SIG-M5 treated with dmso at 0.1 percent for 504 hours (cell line): ENCODE data around the gene SAXO1.
"Not testable (repeated sequence)": the region's sequence is repeated elsewhere in the genome, so short reads cannot be mapped to it uniquely, and the experiment has no call there.

ENCODE experiments used
- DNase-seq: peaks from one replicate; lab custom pipeline; 2025; ENCODE audit not compliant: unreplicated experiment; lab: John Stamatoyannopoulos, UW

SAXO1 gene

GRCh38 chr9:19000133-19000532, 32.9 kb downstream of the SAXO1 start:
- no peak for DNase-seq

DNA sequence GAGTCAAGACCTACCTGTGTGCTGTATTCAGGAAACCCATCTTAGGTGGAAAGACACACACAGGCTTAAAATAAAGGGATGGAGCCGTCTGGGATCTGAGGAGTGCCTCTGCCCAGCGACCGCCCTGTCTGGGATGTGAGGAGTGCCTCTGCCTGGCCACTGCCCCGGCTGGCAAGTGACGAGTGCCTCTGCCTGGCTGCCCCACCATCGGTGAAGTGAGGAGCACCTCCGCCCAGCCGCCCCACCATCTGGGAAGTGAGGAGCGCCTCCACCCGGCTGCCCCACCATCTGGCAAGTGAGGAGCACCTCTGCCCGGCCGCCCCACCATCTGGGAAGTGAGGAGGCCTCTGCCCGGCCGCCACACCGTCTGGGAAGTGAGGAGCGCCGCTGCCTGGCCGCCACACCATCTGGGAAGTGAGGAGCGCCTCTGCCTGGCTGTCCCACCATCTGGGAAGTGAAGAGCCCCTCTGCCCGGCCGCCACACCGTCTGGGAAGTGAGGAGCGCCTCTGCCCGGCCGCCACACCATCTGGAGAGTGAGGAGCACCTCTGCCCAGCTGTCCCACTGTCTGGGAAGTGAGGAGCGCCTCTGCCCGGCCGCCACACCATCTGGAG, 33.7 kb downstream of the SAXO1 start:
- no peak for DNase-seq

- no peak for DNase-seq
Observed at GRCh38 chr9:18997151-18997550, 35.9 kb downstream of the SAXO1 start.

GRCh38 chr9:18996211-18996610, 36.8 kb downstream of the SAXO1 start:
- DNase-seq = no peak

DNA sequence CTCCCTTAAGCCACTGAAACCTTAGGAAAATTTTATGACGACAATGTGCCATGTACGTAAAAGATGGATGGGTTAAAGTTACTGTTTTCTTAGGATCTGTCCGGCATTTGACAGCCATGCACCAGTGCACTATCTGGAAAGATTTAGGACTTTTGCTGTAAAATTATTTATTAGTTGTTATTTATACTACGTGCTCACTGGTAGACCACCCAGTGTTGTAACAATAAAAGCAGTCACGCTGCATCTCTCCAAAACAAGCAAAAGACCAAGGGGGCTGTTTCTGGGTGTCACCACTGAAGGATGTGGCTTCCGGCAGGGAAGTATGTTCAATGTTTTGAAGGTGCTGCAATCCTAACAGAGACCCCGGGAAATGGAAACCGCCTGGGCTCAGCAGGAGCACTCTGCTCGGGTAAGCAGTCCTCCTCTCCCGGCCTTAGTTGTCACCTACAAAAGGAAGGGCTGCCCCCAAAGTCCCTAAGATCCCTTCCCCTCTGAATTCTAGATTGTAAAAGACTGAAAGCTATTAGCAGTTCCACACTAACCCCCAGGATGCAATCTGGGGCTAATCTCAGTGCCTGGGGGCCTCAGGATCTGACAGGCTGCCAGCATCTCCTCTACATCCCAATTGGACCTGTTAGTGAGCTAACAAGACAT, 38.6 kb downstream of the SAXO1 start:
- DNase-seq = no peak

DNA sequence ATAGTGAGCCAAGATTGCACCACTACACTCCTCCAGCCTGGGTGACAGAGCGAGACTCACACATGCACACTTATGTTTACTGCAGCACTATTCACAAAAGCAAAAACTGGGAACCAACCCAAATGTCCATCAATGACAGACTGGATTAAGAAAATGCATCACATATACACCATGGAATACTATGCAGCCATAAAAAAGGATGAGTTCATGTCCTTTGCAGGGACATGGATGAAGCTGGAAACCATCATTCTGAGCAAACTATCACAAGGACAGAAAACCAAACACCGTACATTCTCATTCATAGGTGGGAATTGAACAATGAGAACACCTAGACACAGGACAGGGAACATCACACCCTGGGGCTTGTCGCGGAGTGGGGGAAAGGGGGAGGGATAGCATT, 41.8 kb downstream of the SAXO1 start:
- not testable (repeated sequence) for DNase-seq

- DNase-seq = no peak
Observed at GRCh38 chr9:18990494-18990893, 42.5 kb downstream of the SAXO1 start.

- DNase-seq = no peak
Observed at GRCh38 chr9:18989865-18990264, 43.1 kb downstream of the SAXO1 start.

DNA sequence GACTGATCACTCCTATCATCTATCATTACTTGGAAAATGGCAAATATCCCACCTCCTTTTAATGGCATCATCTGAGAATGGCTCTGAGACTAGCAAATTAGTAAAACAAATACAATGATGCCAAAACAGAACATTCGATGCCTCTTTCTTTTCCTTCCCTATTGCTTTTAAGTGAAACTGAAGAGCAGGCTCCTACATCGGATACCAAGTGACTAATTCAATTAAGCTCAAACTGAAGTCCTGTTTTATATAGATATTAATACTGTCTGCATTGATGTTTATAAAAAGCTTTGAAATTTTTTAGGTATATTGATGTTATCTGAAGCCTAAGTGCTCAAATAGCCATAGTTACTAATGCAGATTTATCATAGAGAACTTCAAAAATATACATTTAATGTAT, 43.9 kb downstream of the SAXO1 start:
- no peak for DNase-seq

DNA sequence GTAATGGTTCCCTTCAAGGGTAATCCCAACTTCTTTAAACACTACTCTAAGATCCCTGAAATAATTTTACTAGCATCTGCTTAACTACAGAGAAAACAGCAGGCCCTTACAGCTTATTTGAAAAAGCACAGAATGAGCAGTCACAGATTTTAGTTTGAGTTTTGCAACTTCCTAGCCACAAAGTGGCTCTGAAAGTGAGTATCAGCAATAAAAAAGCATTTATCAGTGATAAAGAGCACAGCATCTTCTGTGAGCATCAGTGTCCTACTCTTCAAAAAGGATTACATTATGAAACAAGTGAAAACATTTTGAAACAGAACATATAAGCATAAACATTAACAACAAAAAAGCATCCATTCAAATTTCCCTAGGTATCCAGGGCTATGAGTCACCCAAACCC, 45.0 kb downstream of the SAXO1 start:
- DNase-seq = no peak

DNA sequence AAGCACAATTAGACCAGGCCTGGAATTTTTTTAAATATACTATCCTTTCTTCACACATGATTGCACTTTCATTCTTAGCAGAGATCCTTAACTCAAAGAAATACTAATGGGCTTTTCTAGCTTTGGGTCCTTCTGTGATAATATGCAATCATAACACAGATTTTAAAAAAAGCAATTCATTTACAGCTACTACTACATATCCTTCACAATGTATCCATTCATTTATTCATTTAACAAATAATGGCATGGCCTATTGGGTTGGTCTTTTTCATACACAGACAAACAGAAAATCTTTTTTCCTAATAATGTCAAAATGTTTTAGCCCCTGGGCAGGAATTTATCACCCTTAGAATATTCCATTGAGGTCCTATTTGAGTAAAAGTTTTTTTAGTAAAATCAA, 47.0 kb downstream of the SAXO1 start:
- no peak for DNase-seq

- DNase-seq = no peak
Observed at GRCh38 chr9:18985464-18985951, 47.5 kb downstream of the SAXO1 start.

- DNase-seq = no peak
Observed at GRCh38 chr9:18982262-18982620, 50.8 kb downstream of the SAXO1 start.

DNA sequence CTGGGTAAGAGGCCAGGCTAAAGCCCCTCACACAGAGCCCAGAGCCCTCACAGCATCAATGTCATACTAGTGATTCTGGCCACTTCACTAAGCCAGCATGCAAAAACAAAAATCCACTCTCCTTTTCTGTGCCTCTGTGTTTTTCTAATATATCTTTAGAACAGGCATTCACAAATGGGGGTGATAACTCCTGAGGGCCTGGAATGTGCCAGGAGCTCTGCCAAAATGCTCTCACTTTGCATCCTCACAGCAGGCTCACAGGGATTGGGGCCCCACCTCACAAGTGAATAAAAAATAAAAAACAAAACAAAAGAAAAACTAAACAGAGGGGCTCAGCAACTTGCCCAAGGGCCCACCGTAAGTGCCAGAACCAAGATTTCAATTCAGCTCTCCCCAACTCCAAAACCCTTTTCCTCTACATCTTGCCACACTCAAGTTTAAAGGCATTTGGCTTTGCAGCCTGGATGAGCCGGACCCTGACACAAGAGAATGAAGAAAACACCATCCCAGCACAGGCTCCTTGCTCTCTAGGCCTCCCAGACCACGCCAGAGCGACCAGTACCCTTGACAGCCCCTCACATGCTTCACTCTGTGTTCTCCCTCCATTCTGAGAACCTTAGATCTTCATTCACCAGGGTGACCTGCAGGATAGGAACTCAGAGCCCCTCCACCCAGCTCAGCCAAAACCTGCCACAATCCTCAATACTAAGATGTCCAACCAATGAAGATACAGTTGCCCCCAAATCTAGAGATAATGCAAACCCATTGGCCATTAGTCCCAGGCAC, 51.3 kb downstream of the SAXO1 start:
- DNase-seq = no peak

DNA sequence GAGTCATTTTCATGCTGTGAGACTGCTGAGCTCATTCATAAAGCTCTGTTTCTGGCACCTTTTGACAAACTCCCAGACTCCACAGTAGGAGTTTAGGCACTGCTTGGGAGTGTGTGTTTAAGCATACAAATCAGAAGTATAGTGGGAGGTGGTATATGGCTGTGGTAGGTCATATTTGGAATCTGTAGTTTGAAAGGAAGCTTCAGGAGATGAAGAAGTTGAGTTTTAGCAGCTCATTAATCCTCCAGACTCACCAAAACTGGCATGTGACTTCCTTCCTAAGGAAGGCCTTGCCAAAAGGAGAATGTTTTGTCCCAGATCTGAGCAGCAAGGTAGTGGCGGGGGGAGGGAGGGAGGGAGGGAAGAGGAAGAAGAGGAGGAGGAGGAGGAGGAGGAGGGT, 52.8 kb downstream of the SAXO1 start:
- no peak for DNase-seq

DNA sequence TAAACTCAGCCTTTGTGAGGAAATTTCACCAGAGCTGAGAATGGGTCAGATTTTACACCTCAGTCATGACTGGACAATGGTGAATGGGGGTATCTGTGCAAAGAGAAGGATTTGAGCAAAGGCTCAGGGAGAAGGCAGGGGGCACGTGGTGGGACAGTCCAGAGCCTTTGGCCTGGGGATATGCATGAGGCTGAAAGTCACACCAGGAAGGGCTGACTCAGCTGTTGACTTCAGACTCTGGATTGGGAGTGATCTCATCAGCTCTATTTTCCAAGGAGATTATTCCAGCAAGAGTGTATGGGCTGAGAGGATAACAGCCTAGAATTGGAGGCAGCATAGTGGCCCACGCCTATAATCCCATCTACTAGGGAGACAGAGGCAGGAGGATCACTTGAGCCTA, 53.6 kb downstream of the SAXO1 start:
- DNase-seq = no peak

GRCh38 chr9:18978188-18978587, 54.8 kb downstream of the SAXO1 start:
- no peak for DNase-seq

- DNase-seq = no peak
Observed at GRCh38 chr9:18976709-18977531, 56.1 kb downstream of the SAXO1 start.

DNA sequence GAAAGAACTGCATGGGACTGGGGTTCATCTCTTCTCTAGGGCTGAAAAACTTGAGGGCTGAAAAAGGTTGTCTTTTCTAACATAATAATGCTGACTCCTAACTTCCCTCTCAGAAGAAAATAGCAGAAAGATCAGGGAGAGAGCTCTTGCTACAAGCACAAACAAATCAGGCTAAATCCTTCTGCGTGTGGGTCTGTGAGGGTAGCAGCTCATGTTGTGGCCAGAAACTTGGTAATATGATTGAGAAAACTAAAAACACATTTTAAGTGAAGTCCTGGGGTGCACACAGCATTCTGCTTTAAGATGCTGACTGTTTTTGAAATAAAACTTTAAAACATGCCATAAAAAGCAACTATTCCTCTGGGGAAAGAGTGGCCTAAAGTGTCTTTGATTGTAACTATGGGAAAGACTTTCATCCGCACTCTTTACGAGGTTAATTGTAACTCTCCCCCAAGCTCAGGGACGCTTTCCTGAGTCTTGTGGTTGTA, 56.7 kb downstream of the SAXO1 start:
- no peak for DNase-seq

DNA sequence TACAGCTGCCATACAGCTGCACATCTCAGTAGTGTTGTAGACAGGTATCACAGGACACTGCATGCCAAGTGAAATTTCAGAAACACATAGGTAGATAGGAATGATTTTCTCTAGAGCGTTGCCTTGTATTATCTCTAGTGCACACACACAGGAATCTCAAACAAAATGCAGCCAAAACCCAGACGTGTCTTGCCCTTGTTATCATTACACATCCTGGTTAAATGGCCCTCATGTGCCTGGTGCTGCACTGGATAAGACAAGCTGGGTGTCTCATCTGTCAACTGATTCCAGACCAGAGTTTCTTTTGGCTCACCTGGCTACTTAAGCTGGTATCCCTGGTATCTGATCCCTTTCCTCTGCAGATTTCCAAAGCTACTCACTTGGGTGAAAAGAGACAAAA, 59.7 kb downstream of the SAXO1 start:
- no peak for DNase-seq

DNA sequence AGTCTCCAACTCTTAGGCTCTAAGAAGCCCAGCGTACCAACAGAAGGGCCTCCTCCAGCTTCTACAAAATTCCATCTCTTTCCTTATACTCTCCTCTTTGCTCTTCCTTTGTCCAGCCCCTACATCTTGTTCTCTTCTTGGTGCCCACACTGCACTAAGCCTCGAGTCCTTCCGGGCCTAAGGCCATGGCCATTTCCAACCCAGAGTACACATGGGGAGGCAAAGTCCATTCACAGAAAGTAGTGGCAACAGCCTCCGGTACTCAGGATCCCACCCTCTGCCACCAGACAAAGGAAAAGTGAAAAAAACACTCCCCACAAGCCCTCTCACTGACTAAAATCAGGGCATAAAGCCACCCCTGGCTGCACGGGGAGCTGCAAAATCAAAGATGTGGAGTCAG, 60.3 kb downstream of the SAXO1 start:
- no peak for DNase-seq
